Measurements from ENCODE around the gene MTLN.
"Not testable (repeated sequence)": the region's sequence is repeated elsewhere in the genome, so short reads cannot be mapped to it uniquely, and the experiment has no call there.

Gene MTLN, protein sequence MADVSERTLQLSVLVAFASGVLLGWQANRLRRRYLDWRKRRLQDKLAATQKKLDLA

DNA sequence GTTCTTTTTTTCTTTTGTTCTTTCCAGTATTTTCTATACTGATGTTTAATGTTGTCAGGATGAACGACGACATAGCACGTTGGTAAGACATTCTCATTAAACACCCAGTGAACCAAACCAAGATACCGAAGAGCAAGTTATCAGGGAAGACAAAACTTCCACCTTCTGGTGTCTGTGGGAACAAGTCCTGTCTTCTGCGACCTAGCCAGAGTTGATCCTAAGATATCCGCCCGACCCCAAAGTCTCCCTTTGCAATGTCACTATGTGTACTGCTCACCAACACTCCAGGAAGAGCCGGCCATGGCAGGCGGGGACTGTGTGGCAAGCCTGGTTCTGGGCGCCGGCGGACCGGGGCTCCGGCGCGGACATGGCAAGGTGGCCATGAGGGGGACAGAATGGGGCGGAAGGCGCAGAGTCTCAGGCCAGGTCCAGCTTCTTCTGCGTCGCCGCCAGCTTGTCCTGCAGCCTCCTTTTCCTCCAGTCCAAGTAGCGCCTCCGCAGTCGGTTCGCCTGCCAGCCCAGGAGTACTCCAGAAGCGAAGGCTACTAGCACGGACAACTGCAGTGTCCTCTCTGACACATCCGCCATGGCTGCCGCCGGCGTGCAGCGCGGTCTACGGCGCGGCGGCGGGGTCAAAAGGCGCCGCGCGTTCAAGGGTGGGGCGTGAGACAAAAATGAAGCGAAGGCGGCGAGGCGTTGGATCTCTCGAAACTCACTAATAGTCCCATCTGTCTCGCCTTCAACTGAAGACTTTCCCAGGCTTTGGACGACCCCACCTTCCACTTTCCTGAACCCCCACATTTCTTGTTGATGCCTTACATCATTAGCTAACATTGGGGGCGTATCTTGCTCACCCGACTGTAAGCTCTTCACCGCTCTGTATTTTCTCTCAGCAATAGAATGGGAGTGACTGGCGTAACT lies at the start of gene MTLN:
Gene MTLN, minus strand, starts transcription at position 610 of the 921 bp plus-strand sequence. Its CDS starts 22 bp downstream, at position 588.
- DNase-seq, result no peak

DNA sequence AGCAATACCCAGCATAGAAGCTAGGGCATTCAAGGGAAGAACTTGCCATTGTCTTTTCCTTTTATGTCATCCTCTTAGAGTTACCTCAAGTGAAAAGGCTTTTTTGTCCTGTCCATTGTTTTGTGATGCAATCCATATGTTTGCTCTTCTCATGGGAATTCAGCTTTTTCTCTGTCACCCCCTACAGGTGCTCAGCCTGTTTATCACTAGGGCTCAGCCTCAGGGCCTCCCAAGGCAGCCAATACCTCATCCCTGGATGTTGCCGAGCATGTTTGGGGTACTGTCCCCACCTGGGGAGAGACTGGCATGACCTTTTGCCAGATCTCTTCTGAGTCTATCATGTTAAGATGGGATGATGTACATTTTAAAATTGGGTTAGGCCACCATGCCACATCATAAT lies 49.6 kb upstream of the MTLN start:
- not testable (repeated sequence) for DNase-seq

DNA sequence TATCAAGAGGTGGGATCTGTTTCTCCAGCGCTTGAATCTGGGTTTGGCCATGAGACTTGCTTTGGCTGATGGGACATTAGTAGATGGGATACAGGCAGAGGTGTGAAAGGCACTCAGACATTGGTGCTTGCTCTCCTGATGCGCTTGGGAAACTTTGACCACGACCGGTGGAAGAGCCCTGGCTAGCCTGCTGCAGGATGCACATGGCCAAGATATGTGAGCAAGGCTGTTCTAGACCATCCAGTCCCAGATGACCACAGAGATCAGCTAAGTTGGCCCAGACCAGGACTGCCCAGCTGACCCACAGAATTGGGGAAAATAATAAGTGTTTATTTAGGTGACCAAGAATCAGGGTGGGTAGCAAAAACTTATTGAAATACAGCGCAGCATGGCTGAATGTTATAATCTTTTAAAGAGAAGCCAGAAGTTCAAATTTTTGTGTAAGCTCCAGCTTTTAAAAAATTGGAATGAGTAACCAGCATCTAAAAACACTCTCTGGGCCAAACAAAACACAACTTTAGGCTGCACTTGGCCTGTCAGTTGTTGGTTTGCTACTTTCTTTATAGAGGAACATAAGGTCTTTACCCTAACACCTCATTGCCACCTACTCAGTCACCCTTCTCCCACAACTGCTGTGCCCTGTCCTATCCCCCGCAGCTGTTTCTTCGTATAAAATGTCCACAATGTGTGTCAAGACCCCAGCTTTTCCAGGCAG lies 35.9 kb upstream of the MTLN start:
- DNase-seq, result not testable (repeated sequence)

DNA sequence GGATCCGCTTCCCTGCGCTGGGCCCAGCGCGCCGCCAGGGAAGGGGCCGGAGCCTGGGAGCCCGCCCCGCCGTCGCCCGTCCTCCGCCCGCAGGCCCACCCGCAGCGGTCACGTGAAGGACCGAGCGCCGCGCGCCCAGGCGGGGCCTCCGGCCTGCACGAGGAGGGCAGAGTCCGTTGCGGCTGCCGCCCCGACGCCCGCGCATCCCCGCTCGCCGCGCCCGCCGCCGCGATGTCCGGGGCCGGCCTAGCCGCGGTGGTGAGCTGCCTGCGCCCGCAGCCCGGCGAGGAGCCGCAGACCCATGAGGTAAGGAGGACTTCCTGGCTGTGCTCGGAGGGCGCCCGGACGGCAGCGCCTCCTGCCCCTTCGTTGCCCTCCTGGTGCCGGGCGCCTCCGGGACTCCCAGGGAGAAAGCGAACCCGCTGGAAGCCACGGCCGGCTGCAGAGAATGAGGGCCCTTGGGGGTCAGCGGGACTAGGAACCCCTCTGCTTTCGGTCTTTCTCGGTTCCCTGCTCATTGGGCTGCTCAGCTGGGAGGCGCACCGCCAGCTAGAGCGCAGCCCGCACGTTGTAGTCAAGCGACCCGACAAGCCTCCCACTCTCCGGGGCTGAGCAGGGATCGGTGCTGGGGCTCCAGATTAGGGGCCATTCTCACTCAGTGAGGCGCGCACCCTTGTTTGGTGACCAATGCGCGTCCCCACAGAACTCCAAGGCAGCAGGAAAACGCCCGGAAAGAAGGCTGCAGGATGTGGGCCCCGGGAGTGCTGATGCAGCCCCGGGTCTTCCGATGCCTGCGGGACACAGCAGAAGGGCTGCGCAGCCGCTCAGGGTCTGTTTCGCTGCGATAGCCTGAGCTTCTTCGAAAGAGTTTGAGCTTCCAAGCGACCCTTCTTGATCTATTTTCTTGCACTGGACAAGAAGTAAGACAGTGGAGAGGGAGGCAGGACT lies 33.4 kb upstream of the MTLN start:
- DNase-seq, result not testable (repeated sequence)

DNA sequence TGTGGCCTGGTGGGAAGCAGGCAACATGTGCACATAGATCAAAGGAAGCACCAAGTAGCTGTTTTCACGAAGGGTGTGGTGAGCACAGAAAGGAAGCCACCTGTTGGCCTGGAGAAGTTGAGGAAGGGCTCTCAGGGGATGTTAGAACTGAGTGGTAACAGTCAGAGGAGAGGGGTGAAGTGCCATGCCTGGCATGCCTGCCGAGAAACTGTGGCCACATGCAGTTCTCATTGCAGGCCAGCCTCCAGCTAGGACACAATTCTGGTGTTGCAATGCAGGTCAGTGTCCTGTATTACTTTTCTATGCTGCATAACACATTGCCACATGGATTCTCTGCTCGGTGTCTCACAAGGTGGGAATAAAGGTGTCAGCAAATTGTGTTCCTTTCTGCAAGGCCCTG lies 30.9 kb upstream of the MTLN start:
- DNase-seq, result not testable (repeated sequence)

DNA sequence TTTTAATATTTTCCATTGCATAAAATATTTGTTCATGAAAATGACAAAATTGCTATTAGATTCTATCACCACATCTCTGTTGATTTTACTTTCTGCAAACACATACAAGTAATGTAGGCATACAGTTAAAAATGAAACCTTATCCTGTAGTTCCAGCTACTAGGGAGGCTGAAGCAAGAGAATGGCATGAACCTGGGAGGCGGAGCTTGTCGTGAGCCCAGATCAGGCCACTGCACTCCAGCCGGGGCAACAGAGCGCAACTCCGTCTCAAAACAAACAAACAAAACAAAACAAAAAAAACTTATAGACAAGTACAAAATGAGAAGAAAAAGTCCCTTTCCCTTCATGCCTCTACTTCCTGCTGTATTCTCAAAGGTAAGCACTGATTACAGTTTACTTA lies 22.2 kb upstream of the MTLN start:
- DNase-seq, result not testable (repeated sequence)

DNA sequence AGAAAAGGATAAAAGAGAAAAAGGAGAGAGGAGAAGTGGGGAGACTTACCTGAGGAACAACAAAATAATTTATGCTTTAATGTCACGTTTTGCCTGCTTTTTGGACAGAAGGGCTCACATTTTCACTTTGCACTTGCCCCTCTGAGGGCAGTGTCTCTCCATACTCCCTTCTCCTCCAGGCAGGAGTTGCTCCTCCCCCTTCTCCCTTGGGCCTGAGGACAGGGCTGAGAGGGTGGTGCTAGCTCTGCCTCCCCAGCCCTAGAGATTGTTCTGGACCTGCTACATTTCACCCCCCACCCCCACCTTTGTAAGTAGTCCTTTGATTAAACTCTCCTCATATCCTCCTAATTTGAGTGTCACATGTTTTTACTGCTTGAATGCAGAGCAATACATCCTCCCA lies 17.5 kb upstream of the MTLN start:
- DNase-seq, result not testable (repeated sequence)

DNA sequence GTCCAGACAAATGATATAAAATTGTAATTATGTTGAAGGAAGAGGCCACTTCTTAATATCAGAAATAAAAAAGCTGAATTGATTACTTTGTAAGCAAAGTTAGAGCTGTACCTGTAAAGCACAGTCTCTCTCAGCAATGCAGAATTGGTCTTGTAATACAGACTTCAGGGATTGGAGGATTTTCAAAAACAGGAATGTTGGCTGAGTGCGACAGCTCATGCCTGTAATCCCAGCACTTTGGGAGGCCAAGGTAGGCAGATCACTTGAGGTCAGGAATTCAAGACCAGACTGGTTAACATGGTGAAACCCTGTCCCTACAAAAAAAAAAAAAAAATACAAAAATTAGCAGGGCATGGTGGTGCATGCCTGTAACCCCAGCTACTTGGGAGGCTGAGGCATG lies 10.3 kb upstream of the MTLN start:
- not testable (repeated sequence) for DNase-seq

DNA sequence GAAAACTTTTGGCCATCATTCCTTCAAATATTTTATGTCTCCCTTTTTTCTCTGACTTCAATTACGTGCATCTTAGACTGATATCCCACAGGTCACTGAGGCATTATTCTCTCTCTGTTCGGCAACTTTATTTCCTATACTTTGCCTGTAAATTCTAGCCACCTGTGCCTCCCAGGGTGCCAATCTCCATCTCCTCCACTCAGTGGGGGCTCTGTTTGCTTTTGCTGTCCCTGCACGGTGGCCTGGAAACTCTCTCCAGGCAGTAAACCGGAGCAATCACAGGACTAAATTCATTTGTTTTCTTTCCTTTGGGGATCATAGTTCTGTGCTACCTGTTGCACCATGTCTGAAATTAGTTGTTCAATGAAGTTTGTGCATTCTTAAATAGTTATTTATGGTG lies 9.6 kb upstream of the MTLN start:
- no peak for DNase-seq

DNA sequence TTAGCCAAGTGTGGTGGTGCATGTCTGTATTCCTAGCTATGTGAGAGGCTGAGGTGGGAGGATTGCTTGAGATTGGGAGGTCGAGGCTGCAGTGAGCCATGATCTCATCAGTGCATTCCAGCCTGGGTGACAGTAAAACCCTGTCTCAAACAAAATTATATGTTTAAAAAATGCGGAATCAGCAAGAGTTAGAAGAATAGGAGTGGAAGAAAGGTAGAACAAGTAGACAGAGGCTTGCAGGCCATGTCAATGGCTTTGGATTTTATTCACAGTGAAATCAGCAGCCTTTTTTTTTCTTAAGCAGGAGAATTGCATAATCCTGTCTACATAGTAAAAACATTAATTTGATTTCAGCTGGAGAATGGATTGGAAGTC lies 7.8 kb upstream of the MTLN start:
- no peak for DNase-seq

DNA sequence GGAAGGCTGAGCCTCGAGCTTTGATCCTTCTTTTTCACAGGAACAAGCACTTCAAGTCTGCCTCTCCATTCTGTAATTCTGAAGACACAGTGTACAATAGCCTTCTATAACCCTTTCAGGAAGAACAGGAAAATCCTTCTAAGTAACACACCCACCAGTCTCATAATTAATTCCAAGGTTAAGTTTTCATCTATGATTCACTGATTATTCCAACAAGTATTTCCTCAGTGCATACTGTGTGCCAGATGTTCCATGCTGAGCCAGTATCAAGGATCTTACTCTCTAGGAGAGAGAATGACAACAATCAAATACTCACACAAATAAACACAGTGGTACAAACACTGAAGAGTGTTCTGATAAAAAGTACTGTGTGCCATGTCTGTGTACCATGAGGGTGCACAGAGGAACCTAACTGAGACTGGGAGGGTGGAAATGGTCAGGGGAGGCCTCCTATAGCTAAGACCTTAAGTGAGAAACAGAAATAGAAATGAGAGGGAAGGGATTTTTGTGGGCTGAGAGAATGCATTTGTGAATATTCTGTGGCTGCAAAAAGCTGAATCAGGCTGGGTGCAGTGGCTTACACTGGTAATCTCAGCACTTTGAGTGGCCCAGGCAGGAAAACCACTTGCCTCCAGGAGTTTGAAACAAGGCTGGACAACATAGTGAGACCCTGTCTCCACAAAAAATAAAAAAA lies 7.3 kb upstream of the MTLN start:
- no peak for DNase-seq

DNA sequence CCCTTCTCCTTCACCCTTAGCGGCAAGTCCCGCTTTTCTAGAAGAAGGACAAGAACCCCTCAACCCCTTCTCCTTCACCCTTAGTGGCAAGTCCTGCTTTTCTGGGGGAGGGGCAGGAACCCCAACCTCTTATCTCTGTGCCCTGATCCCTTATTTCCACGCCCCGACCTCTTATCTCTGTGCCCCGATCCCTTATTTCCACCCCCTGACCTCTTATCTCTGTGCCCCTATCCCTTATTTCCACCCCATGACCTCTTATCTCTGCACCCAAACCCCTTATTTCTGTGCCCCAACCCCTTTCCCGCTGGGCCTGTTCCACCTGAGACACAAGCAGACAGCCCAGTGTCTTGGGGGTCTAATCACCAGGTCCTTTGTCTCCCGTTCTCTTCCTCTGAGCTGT lies 6.5 kb upstream of the MTLN start:
- not testable (repeated sequence) for DNase-seq

DNA sequence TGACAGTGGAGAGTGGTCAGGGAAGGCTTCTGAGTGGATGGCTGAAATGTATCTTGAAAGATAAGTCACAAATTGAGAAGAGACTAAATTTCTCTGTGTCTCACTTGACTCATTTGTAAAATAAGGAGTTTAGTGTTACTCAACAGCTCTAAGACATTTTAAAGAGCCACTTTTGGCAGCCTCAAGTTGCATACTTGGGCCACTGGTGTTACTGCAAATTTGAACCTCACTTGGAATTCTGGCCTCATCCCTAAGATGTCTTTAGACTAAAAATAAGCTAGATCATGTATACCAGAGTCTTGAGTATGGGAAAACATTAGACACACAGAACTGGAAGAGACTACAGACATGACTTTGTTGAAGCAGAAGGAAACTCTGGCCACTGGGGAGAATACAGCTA lies 4.5 kb upstream of the MTLN start:
- no peak for DNase-seq

DNA sequence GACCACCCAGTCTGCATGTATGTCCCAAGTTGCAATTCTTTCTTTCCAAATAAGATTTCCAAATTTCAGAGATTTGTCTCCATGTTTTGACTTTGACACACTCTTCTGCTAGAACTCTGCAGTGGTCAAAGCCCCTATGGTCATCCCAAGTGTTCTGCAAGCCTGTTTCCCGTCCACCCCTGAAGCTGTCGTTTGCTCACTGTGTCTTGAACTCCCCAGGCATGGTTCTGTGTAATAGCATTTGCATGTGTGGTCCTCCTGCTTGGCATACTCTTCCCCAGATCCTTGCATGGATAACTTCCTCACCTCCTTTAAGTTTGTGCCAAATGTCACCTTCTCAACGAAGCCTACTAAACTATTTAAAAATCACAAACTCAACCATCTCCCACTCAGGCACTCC lies 3.9 kb upstream of the MTLN start:
- no peak for DNase-seq

DNA sequence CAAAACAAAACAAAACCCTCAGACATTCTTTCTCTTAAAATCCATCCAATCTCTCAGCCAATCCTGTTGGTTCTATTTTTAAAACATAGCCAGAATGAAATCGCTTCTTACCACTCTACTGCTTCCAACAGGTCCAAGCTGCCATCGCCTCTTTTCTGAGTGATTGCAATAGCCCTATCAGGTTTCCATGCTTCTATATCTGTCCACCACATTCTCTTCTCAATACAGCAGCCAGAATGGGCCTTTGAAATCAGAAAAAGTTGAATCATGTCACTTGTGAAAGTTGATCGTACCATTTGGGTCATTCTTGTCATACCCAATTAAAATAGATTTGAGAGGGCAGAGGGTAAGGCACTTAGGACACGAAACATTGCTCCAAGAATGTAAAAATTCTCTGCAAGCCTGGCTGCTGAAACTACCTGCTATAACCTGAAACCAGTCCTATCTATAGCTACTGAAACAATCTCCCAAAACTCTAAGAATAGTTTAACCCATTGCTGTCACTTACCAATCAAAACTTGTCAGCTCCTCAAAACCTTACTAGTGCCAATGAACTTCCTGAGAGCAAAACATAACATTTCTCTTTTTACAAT lies 3.3 kb upstream of the MTLN start:
- DNase-seq, result no peak

DNA sequence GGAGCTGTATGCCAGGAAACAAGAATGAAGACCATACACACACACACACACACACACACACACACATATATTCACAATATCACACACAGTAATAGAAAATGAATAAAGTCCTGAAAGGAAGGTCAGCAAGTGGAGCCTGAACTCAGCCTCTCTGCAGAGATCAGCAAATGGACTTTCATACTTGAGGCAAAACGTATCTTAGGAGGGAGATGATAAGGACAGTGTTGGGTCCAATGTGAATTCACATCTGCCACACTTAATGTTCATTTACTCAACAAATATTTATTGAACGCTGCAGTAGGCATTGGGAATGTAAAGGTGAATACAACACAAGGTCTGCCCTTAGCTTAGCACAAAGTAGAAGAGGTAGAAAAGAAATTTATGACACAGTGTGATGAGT lies 2.7 kb upstream of the MTLN start:
- no peak for DNase-seq

DNA sequence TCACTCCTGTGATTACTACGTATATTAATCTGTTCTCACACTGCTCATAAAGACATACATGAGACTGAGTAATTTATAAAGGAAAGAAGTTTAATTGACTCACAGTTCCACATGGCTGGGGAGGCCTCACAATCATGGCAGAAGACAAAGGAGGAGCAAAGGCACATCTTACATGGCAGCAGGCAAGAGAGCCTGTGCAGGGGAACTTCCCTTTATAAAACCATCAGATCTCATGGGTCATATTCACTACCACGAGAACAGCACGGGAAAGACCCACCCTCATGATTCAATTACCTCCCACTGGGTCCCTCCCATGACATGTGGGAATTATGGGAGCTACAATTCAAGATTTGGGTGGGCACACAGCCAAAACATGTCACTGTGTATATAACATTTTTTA lies 1.2 kb upstream of the MTLN start:
- DNase-seq, result not testable (repeated sequence)

DNA sequence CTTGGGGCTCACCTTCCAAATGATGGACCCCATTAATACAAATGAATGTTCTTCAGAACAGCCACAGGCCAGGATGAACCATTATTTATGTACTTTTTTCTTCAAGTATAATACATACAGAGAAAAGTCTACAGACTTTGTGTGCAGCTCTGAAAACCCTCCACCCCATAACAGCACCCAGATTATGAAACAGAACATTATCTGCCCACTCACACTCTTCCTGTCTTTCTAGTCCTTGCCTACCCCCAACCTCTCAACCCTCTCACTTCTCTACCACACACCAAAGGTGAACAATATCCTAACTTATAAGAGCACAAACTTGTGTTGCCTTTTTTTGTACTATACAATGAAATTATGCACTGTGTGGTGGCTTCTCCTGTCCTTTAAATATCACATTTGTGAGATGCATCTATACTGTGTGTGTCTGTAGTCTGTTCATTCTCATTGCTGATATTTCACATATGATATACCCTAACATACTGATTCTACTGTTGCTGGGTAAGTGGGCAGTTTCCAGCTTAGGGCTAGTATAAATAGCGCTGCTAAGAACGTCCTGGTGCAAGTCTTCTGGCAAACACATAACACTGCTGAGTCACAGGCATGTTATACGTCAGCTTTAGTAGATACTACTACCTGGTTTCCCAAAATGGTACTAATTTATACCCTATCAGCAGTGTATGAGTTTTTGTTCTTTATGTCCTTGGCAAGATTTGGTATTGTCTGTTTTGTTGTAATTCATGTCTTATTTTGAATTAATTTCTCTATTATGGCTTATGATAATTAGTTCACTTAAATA lies 6.5 kb downstream of the MTLN start:
- no peak for DNase-seq

DNA sequence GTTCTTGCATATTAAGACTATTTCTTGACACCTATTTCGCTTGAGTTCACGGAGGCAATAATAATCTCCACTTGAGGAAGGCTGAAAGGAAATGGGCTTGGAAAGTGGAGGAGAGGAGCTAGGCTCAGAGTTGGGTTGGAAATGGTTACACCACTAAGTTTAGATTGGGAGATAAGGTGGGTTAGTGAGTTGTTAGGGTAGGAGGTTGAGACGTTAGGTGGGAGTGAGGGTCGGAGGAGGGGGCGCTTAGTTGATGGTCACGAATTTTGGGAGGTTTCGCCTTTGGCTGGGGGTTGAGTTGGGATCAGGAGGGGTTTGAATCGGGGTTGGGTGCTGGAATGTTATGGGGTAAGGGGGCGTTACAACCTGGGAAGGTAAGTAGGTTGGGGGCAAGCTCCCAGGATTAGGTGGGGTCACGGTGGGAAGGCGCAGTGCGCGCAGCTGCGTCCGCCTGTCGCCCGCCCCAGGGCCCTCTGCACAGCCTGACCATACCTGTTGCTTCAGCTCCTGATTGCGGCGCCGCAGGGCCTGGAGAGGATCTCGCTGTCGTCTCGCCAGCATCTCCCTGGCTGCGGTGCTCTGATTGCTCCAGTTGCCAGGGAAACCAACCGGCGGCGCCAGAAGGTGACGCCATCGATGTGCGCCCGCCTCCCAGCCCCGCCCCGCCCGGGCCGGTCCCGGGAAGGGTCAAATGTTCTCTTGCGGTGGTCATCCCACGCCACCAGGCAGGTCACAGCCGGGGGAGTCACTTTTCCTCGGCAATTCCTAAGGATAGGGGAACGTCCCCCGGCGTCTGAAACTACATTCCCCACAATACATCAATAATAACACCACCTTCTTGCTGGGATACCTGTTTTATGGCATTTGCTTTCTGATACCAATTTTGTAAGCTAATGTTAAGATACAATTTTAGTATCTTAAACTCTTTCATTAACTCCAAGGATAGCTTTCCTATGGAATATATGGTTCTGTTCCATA lies 7.7 kb downstream of the MTLN start, which contains the start of gene NPHP1:
Gene NPHP1, minus strand, starts transcription at position 606 of the 978 bp plus-strand sequence. Its CDS starts 45 bp downstream, at position 561.
- DNase-seq, result peak; percentile 40

DNA sequence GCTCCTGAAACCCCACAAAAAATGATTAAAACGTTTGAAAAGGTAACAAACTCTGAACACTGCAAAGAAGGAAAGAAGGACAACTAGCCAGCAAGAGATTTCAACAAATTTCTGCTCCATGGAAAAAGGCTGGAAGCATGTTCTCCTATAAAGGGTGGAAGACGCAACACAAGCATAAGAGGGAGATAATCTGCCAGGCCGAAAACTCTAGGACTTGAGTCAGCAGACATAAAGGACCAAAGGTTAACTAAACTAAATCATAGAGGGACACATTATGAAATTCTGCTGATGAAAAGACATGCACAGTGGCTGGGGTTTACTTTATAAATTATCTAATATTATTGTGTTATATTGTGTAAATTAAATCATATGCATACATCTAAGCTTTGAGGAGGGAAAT lies 14.3 kb downstream of the MTLN start:
- no peak for DNase-seq

Data from NCI-H1417 treated with DMSO at 0.1 percent for 48 hours (cell line).